Erythroblast (primary cell): Measurements from ENCODE around the gene UBN1.

ENCODE experiments used
- GATA1 ChIP-seq: IDR thresholded peaks from 2 replicates; pipeline ENCODE4 v1.6.1; 2011; ENCODE audit warnings: low read depth, mild to moderate bottlenecking, control low read depth, low read length, moderate library complexity
- POLR2A ChIP-seq: IDR thresholded peaks from 2 replicates; pipeline ENCODE4 v1.6.1; 2011; ENCODE audit warnings: mild to moderate bottlenecking, low read length

DNA sequence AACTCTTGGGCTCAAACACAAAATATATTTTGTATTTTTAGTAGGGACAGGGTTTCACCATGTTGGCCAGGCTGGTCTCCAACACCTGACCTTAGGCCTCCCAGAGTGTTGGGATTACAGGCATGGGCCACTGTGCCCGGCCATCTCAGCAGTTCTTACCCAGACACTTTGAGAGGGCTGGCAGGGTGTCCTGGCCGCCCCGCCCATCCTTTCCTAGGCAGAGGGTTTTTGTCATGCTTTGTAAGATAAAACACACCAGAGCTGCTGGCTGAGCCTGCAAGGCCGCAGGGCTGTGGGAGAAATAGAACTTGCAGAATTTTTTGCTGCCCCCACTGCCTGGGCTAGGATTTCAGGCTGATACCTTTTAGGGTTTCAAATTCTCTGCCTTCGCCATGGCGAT is 80.9 kb downstream of the UBN1 start:
- TF ChIP-seq POLR2A (no peak), GATA1 (no peak)
